Body of pancreas (tissue), 4 donors: ENCODE data around the gene NPTN. TPM values are rescaled to one million over a fixed set of nuclear protein-coding genes. Genes with fewer than 3 reads are reported as not detected.
A peak's percentile ranks its signal among the peaks of the same experiment; 100 is the strongest.

Source experiments
- ATAC-seq: fragments of 150-250 bp; one replicate; pipeline ENCODE4 v1.9.1; 2016
- DNase-seq, 4 donors: peaks; one replicate each; pipeline ENCODE4 v3.0.0-alpha.2; 2019
- H3K27ac ChIP-seq, 4 donors: fragments of 200-600 bp; sonication (generic); 1 replicate in 3 of 4; 2 replicates in 1 of 4; pipeline versions ENCODE4 v1.5.1 to v1.6.1; 2016 to 2019; ENCODE audit warnings: mild to moderate bottlenecking in 1 of 4, mixed read lengths in 1 of 4, moderate library complexity in 1 of 4
- H3K27me3 ChIP-seq, 2 donors: fragments of 200-600 bp; sonication (generic); one replicate each; pipeline ENCODE4 v1.6.0; 2016; ENCODE audit warnings: mild to moderate bottlenecking in 1 of 2
- H3K36me3 ChIP-seq, 2 donors: fragments of 200-600 bp; sonication (generic); replicated peaks in 1 of 2; 2 replicates each; pipeline ENCODE4 v1.5.1; 2016; ENCODE audit warnings: low read depth in 2 of 2; ENCODE audit not compliant: insufficient read depth in 1 of 2
- H3K4me1 ChIP-seq: fragments of 200-600 bp; sonication (generic); one replicate; pipeline ENCODE4 v1.6.0; 2016
- H3K4me3 ChIP-seq, 2 donors: fragments of 200-600 bp; sonication (generic); 1 replicate in 1 of 2; 2 replicates in 1 of 2; pipeline ENCODE4 v1.5.1; 2016 to 2019
- H3K9me3 ChIP-seq, 3 donors: fragments of 200-600 bp; sonication (generic); 1 replicate in 2 of 3; 2 replicates in 1 of 3; pipeline ENCODE4 v1.5.1; 2016
- POLR2A ChIP-seq, 3 donors: fragments of 450-650 bp; IDR thresholded peaks; one replicate each; pipeline ENCODE4 v1.6.1; 2016; ENCODE audit warnings: antibody characterized with exemption in 3 of 3, mild to moderate bottlenecking in 2 of 3
- WGBS, 2 donors: methylation state at CpG; one replicate each; pipeline ENCODE4 v1.1.5; 2017; 5-methylcytosine and 5-hydroxymethylcytosine counted together
- intact Hi-C: fragments of 100-400 bp; cut with DNase I; formaldehyde crosslinking; loops from one replicate; pipeline ENCODE4 v1.15.1; 2023
- total RNA-seq, 2 donors: library from RNA; depleted of rRNA; stranded (reverse); fragments of >200 nt; gene quantifications; one replicate each; pipeline ENCODE4 v1.1.0, GENCODE V29; 2016
- TF ChIP-seq, protein P1 (sequence below), 7 experiments: fragments of 450-650 bp in 4 of 7; fragments of 200-600 bp in 3 of 7; sonication (generic) in 3 of 7; IDR thresholded peaks; one replicate each; pipeline ENCODE4 v1.5.1; 2016 to 2019; ENCODE audit warnings: antibody characterized with exemption in 7 of 7

Gene NPTN
- total RNA-seq, 2 donors from 2014 or later: 34.2 to 39.9 TPM

DNA sequence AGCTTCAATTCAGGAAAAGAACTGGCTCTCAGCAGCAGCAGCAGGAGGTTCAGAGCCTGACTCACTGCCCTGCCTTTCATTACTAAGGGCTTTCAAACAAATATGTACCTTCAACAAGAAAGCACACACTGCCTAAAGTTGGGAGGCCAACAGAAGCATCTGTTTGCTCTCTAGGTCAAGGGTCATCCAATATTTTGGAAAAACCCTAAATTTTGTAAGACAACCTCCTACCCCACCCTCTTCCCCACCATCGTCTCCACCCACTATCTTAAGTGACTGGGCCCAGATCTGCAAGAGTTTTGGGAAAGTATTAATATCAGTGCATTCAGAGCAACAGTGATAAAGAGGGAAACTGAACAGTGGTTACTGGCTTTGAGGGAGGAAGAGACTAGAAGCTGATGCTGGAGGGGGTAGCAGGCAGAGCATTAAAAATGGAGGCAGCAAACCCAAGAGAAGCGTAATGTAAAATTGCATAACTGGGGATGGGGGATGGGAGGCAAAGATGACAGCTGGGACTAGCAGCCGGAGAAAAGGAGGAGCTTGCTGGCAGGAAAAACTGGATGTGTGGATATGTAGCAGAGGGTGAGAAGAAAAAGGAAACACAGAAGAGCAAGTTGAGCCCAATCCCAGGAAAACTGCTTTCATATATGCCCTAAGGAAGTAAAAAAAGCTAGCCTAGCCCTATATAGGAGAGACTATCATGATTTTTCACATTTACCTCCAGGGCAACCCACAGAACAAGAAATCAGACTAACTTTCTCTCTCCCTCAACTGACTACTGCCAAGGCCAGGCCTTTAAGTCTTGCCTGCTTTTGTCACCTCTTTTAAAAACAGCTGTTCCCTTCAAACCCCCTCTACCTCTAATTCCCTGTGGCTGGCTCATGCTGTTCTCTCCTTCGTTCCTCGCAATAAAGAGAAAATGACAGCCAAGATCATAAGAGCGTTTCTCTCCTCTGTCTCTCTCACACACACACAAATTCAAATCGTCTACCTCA lies 31.4 kb downstream of the NPTN start:
- TF ChIP-seq, protein P1, sequence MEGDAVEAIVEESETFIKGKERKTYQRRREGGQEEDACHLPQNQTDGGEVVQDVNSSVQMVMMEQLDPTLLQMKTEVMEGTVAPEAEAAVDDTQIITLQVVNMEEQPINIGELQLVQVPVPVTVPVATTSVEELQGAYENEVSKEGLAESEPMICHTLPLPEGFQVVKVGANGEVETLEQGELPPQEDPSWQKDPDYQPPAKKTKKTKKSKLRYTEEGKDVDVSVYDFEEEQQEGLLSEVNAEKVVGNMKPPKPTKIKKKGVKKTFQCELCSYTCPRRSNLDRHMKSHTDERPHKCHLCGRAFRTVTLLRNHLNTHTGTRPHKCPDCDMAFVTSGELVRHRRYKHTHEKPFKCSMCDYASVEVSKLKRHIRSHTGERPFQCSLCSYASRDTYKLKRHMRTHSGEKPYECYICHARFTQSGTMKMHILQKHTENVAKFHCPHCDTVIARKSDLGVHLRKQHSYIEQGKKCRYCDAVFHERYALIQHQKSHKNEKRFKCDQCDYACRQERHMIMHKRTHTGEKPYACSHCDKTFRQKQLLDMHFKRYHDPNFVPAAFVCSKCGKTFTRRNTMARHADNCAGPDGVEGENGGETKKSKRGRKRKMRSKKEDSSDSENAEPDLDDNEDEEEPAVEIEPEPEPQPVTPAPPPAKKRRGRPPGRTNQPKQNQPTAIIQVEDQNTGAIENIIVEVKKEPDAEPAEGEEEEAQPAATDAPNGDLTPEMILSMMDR (IDR thresholded peaks at IDR 0.05): no peak
- TF ChIP-seq POLR2A (IDR thresholded peaks at IDR 0.05): no peak

DNA sequence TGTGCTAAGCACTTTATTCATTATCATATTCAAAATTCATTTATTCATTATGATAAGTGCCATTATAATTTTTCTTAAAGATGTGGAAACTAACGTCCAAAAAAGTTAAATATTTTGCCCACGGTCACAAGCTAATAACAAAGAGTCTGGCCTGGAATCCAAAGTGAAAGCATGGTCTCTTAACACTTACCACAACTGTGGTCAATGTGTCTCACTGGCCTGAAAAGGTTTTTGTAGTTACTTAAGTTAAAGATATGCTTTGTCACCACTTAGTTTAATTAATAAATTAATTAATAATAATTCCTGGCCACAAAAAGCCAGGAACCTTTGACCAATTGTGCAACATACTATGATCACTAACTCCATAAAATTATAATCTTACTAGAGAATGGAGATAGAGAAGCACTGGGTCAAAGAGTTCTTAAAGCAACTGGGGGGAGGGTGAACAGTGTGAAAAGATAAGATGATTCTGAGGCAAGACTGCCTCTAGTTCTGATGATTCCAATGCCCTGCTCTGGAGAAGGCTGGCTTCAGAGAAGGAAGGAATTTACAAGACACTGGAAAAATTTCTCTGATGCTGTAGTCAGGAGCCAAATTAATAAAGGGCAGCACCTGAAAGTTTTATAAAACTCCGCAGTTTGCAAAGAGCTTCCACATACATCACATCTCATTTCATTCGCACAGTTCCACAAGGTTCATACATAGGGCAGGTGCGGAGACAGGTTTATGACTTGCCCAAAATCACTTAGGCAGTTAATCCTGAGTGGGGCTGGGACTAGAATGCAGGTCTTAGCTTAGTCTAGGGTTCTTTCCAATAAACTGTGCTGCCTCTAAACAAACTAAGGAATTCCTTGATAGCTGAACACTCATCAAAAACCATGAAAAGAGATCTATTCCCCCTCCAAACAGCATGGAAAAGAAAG lies 32.5 kb downstream of the NPTN start:
- H3K27ac ChIP-seq: no peak overlapping the region
- TF ChIP-seq POLR2A (IDR thresholded peaks at IDR 0.05): no peak
- TF ChIP-seq, protein P1 (IDR thresholded peaks at IDR 0.05): no peak
- H3K4me1 ChIP-seq: peaks cover 50% of the 10 kb centered on the region
- no peaks in the 10 kb centered on the region for H3K9me3 ChIP-seq
- no peaks in the 10 kb centered on the region for H3K36me3 ChIP-seq
- DNase-seq (no peak), ATAC-seq (no peak)
- 93% methylated on average over 5 of the region's 5 CpGs for WGBS, 2 donors
- intact Hi-C loops: no loop called here
- no peaks in the 10 kb centered on the region for H3K27me3 ChIP-seq
- H3K4me3 ChIP-seq: no peak overlapping the region

More for the DNA sequence above, 31.4 kb downstream of the NPTN start:
- Histone ChIP-seq H3K27me3 (no peaks in the 10 kb centered on the region), H3K27ac (peak overlapping the region in 2 of 4 donors; percentile 15 to 42), H3K9me3 (no peaks in the 10 kb centered on the region), H3K4me3 (no peak overlapping the region), H3K36me3 (no peaks in the 10 kb centered on the region), H3K4me1 (peaks cover 49% of the 10 kb centered on the region)
- DNase-seq: peak; percentile 45 to 70 (median 60)
- WGBS, 2 donors: 45 to 46% methylated on average over 7 of the region's 7 CpGs
- peak; percentile 67 for ATAC-seq
- intact Hi-C loops: no loop called here

DNA sequence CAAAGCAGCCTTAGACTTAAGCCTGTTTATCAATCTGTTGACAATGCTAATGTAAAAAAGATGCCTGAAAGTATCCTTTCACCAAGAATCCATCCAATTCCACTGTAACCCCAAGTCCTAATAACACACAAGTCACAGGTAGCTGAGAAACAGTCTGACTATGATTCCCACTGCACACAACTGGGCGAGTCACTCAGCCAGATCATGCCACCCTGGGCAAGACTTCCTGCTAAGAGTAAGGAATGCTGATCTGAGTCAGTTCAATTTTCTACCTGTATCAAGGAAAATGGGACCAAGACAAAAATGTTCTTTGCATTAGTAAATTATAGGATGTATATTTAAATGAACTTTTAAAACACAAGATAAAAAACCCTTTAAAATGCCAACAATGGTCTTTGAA lies 33.3 kb downstream of the NPTN start:
- H3K27ac ChIP-seq: no peak overlapping the region
- no peak overlapping the region for H3K4me3 ChIP-seq
- H3K27me3 ChIP-seq: no peaks in the 10 kb centered on the region
- no peak for ATAC-seq
- intact Hi-C loops: no loop called here
- H3K36me3 ChIP-seq: no peaks in the 10 kb centered on the region
- WGBS, 2 donors: 89 to 100% methylated on average over 1 of the region's 1 CpG
- TF ChIP-seq POLR2A (IDR thresholded peaks at IDR 0.05): no peak
- TF ChIP-seq, protein P1 (IDR thresholded peaks at IDR 0.05): no peak
- H3K4me1 ChIP-seq: peaks cover 56% of the 10 kb centered on the region
- H3K9me3 ChIP-seq: no peaks in the 10 kb centered on the region
- no peak for DNase-seq

DNA sequence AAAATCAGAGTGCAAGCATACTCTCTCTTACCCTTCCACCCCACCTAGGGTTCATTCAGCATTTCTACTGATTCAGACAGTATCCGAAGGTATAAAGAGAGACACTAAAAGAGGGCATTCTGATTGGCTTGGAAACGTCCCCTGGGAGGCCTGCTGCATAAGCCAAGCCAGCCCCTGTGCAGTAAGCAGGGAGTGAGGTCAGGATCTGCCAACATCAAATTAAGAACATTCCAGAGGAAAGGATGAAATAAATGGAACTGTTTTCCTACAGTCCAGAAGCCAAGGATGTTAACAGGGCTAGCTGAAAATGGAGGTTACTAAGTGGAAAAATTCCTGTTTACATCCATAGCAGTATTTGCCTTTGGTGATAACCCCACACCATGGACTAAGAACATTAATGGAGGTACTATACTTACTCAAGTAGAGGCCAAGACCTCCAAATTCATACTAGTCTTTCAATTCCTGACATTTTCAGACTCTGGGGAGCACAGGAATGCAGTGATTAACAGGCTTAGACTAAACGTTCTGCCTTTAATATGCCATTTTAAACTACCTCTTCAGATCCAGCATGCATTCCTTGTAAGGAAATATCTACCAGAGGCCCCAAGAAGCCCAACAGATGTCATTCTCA lies 34.5 kb downstream of the NPTN start:
- no peaks in the 10 kb centered on the region for H3K9me3 ChIP-seq
- no peak for ATAC-seq
- no peak overlapping the region for H3K27ac ChIP-seq
- no peak for DNase-seq
- intact Hi-C loops: no loop called here
- H3K4me3 ChIP-seq: no peak overlapping the region
- H3K4me1 ChIP-seq: peaks cover 67% of the 10 kb centered on the region
- H3K27me3 ChIP-seq: no peaks in the 10 kb centered on the region
- no peaks in the 10 kb centered on the region for H3K36me3 ChIP-seq
- TF ChIP-seq, protein P1 (IDR thresholded peaks at IDR 0.05): no peak
- no peak for TF ChIP-seq POLR2A (IDR thresholded peaks at IDR 0.05)
- 50 to 53% methylated on average over 3 of the region's 3 CpGs for WGBS, 2 donors
